Body of pancreas (tissue), 4 donors: ENCODE data around the gene ZNF425.

ENCODE experiments used
- CTCF ChIP-seq, 7 experiments: fragments of 450-650 bp in 4 of 7; fragments of 200-600 bp in 3 of 7; sonication (generic) in 3 of 7; IDR thresholded peaks; one replicate each; pipeline ENCODE4 v1.5.1; 2016 to 2019; ENCODE audit warnings: antibody characterized with exemption in 7 of 7
- POLR2A ChIP-seq, 3 donors: fragments of 450-650 bp; IDR thresholded peaks; one replicate each; pipeline ENCODE4 v1.6.1; 2016; ENCODE audit warnings: antibody characterized with exemption in 3 of 3, mild to moderate bottlenecking in 2 of 3

GRCh38 chr7:149071182-149071635 lies 54.9 kb downstream of the ZNF425 start:
- TF ChIP-seq CTCF (IDR thresholded peaks at IDR 0.05): no peak
- TF ChIP-seq POLR2A (IDR thresholded peaks at IDR 0.05): no peak
